ENCODE measurements around the gene TEKT3.

- TF ChIP-seq CTCF (IDR thresholded peaks at IDR 0.05; ENCODE audit: low read depth, low read length, missing input control), result no peak
- no peak for TF ChIP-seq RAD21 (IDR thresholded peaks at IDR 0.05)
- TF ChIP-seq HNF4A (conservative IDR thresholded peaks at IDR 0.05), result no peak
- TF ChIP-seq MAX (IDR thresholded peaks at IDR 0.05), result no peak
- no peak for TF ChIP-seq SP1 (IDR thresholded peaks at IDR 0.05)
- TF ChIP-seq JUND (IDR thresholded peaks at IDR 0.05), result no peak
- TF ChIP-seq REST (IDR thresholded peaks at IDR 0.05), result no peak
- TF ChIP-seq ATF3 (IDR thresholded peaks at IDR 0.05), result no peak
- no peak for TF ChIP-seq RXRA (IDR thresholded peaks at IDR 0.05)
- no peak for TF ChIP-seq YY1 (IDR thresholded peaks at IDR 0.05)
Measured at GRCh38 chr17:15361151-15361550, 19.8 kb upstream of the TEKT3 start.
